ENCODE measurements around the gene KIAA1217. TPM values are rescaled to one million over a fixed set of nuclear protein-coding genes. Genes with fewer than 3 reads are reported as not detected.

KIAA1217 gene
- total RNA-seq, 4 donors from 2014 or later: 10.1 to 15.9 (median 12.5) TPM

DNA sequence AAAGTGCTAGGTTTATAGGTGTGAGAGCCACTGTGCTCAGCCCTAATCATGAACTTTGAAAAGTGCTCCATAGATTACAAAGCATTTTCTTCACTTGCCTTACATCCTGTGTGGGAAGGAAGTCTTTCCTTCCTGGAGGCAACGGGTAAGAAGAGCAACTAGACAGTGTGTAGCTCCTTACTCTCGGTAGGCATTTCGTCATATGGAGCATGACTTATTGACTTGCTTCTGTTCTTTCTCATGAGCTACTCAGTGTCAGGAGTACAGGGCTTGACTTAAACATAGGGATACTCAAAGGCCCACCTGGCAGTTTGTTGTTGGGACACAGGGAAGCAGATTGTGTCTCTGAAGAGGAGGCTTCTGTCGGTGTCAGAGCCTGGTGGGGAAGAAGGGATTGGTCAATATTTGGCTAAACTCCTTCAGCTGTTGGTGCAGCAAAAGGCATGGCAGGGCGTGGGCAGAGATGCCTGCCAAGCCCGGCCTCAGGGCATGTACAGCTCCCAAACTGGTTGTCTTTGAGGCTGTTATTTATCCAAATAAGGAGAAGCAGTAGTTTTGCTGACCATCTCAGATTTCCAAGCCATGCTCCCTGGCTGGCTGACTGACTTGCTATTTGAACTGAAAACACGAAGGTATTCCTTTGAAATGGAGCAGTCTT is 248.9 kb downstream of the KIAA1217 start:
- TF ChIP-seq EP300 (IDR thresholded peaks at IDR 0.05): no peak
- TF ChIP-seq POLR2A (IDR thresholded peaks at IDR 0.05; ENCODE audit: low read depth): no peak
- TF ChIP-seq POLR2AphosphoS5 (IDR thresholded peaks at IDR 0.05): no peak
- TF ChIP-seq, protein P1, sequence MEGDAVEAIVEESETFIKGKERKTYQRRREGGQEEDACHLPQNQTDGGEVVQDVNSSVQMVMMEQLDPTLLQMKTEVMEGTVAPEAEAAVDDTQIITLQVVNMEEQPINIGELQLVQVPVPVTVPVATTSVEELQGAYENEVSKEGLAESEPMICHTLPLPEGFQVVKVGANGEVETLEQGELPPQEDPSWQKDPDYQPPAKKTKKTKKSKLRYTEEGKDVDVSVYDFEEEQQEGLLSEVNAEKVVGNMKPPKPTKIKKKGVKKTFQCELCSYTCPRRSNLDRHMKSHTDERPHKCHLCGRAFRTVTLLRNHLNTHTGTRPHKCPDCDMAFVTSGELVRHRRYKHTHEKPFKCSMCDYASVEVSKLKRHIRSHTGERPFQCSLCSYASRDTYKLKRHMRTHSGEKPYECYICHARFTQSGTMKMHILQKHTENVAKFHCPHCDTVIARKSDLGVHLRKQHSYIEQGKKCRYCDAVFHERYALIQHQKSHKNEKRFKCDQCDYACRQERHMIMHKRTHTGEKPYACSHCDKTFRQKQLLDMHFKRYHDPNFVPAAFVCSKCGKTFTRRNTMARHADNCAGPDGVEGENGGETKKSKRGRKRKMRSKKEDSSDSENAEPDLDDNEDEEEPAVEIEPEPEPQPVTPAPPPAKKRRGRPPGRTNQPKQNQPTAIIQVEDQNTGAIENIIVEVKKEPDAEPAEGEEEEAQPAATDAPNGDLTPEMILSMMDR (IDR thresholded peaks at IDR 0.05): no peak
- Histone ChIP-seq H3K27ac (replicated peaks in 1 of 4) (no peak overlapping the region), H3K4me1 (peaks cover 8 to 24% (median 12%) of the 10 kb centered on the region in 4 donors), H3K9me3 (no peaks in the 10 kb centered on the region), H3K27me3 (no peaks in the 10 kb centered on the region), H3K36me3 (no peaks in the 10 kb centered on the region), H3K4me3 (no peak overlapping the region)
- no peak for DNase-seq (ENCODE audit: extremely low spot score)
- 90% methylated on average over 7 of the region's 7 CpGs for WGBS
- intact Hi-C loops (cut with DNase I): no loop called here

DNA sequence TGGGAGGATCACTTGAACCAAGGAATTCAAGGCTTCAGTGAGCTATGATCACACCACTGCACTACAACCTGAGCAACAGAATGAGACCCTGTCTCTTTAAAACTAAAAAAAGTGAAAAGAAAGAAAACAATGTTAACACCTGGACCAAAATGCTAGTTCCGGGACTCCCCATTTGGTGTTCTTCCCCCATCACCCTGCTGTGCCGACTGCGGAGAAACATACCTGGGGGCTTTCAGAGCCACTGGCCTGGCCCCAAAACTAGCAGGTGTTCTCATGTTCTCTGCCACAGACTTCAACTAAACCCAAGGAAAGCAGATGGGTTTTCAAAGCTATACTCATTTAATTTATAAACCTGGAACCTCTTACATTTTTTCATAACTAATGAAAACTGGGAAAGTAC is 250.9 kb downstream of the KIAA1217 start:
- Histone ChIP-seq H3K36me3 (no peaks in the 10 kb centered on the region), H3K4me3 (no peak overlapping the region), H3K27ac (replicated peaks in 1 of 4) (no peak overlapping the region), H3K4me1 (peaks cover 18 to 41% (median 26%) of the 10 kb centered on the region in 4 donors), H3K9me3 (no peaks in the 10 kb centered on the region), H3K27me3 (no peaks in the 10 kb centered on the region)
- no peak for DNase-seq (ENCODE audit: extremely low spot score)
- TF ChIP-seq, protein P1 (IDR thresholded peaks at IDR 0.05): no peak
- TF ChIP-seq POLR2AphosphoS5 (IDR thresholded peaks at IDR 0.05) (no peak), POLR2A (IDR thresholded peaks at IDR 0.05; ENCODE audit: low read depth) (no peak), EP300 (IDR thresholded peaks at IDR 0.05) (no peak)
- intact Hi-C loops (cut with DNase I): no loop called here
- WGBS: 66% methylated on average over 3 of the region's 3 CpGs

DNA sequence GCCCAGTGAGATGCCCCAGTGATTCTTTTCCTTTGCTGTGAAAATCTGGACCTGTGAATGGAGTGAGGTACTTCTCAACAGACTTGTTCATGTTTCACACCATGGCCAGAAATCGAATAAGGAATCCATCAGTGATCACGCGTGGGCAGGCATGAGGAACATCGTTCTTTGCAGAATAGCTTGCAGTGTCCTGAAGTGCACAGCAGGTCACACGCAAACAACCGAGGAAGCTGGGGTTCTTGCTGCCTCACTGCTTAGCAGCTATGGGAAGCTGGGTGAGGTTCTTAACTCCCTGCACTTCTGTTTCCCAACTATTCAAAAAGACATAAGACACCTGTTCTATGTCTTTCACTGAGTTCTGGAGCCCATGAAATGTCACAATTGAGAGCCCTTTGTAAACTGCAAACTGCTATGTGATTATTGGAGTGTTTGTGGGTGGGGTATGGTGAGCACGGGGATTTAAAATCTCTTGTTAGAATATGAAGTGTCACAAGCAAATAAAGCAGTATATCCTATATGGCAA is 253.4 kb downstream of the KIAA1217 start:
- TF ChIP-seq, protein P1 (IDR thresholded peaks at IDR 0.05): no peak
- TF ChIP-seq POLR2A (IDR thresholded peaks at IDR 0.05; ENCODE audit: low read depth) (no peak), POLR2AphosphoS5 (IDR thresholded peaks at IDR 0.05) (peak in 1 of 2 donors; percentile 18), EP300 (IDR thresholded peaks at IDR 0.05) (no peak)
- WGBS: 82% methylated on average over 7 of the region's 7 CpGs
- no peak for DNase-seq (ENCODE audit: extremely low spot score)
- Histone ChIP-seq H3K36me3 (no peaks in the 10 kb centered on the region), H3K4me1 (peaks cover 18 to 41% (median 26%) of the 10 kb centered on the region in 4 donors), H3K4me3 (no peak overlapping the region), H3K27ac (replicated peaks in 1 of 4) (peak overlapping the region in 2 of 4 donors; percentile 36 to 39), H3K9me3 (no peaks in the 10 kb centered on the region), H3K27me3 (no peaks in the 10 kb centered on the region)
- intact Hi-C loops (cut with DNase I): no loop called here

DNA sequence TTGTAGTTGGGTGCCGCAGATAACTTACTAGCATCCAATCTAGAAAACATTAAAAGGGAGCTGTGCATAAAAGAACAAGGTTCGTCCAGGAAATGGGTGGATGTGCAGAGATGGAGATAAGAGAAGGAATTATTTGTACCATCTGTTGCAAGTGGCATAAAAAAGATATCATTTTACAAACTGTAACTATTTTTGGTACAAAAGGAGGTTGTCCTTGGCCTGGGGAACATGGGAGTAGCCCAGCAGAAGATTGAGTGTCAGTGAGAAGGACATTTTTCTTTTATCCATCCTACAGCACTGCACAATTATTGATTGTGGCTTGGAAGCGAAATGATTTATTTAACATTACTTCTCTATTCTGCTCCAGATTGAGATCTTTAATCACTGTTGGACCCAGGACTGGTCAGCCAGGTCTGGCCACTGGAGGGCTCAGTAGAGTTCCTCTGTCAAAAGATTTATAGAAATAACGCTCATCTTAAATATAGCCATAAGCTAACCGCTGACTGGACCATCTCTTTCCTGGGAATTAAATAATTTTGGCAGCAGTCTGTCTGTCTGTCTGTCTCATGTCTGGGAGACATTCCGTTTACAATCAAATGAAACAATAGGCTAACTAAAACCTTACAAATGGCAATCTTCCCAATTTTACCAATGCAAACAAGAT is 254.1 kb downstream of the KIAA1217 start:
- no peak for DNase-seq (ENCODE audit: extremely low spot score)
- WGBS: 80% methylated on average over 6 of the region's 6 CpGs
- H3K9me3 ChIP-seq: no peaks in the 10 kb centered on the region
- no peak for TF ChIP-seq EP300 (IDR thresholded peaks at IDR 0.05)
- TF ChIP-seq, protein P1 (IDR thresholded peaks at IDR 0.05): peak in 1 of 3 experiments; percentile 8
- no peak overlapping the region for H3K4me3 ChIP-seq
- H3K4me1 ChIP-seq: peaks cover 18 to 35% (median 30%) of the 10 kb centered on the region in 4 donors
- H3K27ac ChIP-seq (replicated peaks in 1 of 4): peak overlapping the region in 3 of 4 donors; percentile 36 to 44 (median 39)
- intact Hi-C loops (cut with DNase I): no loop called here
- H3K27me3 ChIP-seq: no peaks in the 10 kb centered on the region
- no peaks in the 10 kb centered on the region for H3K36me3 ChIP-seq

Data from esophagus muscularis mucosa (tissue), 4 donors.